SKM-1 (cell line): ENCODE measurements around the gene FHAD1.
"Not testable (repeated sequence)": the region's sequence is repeated elsewhere in the genome, so short reads cannot be mapped to it uniquely, and the experiment has no call there.

Experiments
- DNase-seq: peaks from one replicate; lab custom pipeline; 2025; ENCODE audit not compliant: unreplicated experiment; lab: John Stamatoyannopoulos, UW

Gene FHAD1

DNA sequence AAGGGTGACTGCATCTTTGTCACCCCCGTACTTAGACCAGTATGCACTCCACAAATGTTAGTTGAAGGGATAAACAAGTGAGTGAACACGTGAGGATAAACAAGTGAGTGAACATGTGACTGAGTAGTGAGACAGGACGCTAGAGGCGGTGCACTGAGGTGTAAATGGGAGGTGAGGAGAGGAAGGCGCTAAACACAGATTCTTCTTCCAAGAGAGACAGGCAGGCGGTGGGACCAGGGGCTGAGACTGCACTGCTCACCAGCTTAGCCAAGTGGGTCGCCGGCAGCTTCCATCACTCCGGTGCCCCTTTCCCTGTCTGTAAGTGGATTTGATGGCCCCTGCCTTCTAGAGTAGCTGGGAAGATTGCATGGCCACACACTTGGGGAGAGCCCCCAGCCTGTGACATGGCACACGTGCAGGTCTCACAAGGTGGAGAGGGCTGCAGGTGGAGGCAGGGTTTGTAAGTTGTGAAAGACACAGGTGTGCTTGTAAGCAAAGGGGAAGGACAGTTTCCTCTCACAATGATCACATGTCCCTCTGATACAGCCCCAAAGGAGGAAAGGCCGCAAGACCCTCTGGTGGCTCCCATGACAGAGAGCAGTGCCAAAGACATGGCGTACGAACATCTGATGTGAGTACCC is 115.2 kb downstream of the FHAD1 start:
- DNase-seq = no peak

- DNase-seq = no peak
These were observed 115.7 kb downstream of the FHAD1 start for GRCh38 chr1:15362737-15363128.

- DNase-seq = no peak
These were observed 117.7 kb downstream of the FHAD1 start for GRCh38 chr1:15364740-15365139.

DNA sequence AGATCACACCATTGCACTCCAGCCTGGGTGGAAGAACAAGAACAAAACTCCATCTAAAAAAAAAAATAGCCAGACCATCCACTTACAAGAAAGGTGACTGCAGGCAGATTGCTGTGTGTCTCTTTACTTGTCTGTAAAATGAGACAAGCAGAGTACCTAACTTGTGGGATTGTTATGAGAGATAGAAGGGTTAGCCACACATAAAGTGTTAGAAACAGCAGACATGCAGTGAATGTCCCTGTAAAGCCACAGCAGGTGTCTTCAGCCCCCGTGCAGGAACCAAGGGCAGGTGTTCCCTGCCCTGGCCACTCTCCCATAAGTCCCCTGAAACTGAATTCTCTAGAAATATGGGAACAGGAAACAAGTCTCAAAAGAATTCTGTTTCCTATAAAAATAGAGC is 121.9 kb downstream of the FHAD1 start:
- no peak for DNase-seq

- no peak for DNase-seq
These were observed 123.2 kb downstream of the FHAD1 start for GRCh38 chr1:15370268-15370667.

DNA sequence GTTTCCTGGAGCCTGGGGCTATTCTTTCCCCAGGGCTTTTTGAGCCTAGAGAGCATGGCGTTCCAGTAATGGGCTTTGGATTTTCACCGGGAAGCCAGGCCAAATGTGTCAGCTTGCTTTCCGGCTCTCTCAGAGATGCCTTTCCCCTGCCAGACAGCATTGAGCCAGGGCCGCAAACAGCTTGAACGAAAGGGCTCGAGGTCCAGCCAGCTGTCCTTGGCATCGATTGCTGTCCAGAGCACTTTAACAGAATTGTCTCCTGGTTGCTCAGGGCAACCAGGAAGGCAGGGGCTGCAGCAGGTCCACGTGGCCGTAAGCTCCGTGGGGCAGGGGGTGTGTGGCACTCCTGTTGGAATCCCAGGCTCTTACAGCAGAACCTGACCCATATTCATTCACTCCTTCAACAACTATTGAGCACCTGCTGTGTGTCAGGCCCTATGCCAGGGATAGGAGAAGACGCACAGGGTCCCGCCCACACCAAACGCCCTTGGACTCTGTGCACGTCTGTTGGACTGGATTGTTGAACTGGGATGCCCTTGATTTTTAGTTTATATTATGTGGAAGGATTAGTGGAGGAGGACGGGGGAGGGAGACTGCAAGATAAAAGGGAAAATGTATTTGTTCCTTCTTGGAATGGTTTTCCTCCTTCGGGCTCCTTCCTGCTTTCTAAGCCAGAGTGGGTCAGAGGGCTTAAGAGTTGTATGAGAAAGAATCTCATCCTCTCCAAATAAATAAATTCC is 123.9 kb downstream of the FHAD1 start:
- no peak for DNase-seq

- DNase-seq = no peak
These were observed 124.9 kb downstream of the FHAD1 start for GRCh38 chr1:15371610-15372545.

- no peak for DNase-seq
These were observed 131.7 kb downstream of the FHAD1 start for GRCh38 chr1:15378729-15379128.

DNA sequence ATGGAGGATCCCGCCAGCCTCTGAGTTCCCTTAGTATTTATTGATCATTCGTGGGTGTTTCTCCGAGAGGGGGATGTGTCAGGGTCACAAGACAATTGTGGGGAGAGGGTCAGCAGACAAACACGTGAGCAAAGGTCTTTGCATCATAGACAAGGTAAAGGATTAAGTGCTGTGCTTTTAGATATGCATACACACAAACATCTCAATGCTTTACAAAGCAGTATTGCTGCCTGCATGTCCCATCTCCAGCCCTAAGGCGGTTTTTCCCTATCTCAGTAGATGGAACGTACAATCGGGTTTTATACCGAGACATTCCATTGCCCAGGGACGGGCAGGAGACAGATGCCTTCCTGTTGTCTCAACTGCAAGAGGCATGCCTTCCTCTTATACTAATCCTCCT is 132.1 kb downstream of the FHAD1 start:
- not testable (repeated sequence) for DNase-seq

DNA sequence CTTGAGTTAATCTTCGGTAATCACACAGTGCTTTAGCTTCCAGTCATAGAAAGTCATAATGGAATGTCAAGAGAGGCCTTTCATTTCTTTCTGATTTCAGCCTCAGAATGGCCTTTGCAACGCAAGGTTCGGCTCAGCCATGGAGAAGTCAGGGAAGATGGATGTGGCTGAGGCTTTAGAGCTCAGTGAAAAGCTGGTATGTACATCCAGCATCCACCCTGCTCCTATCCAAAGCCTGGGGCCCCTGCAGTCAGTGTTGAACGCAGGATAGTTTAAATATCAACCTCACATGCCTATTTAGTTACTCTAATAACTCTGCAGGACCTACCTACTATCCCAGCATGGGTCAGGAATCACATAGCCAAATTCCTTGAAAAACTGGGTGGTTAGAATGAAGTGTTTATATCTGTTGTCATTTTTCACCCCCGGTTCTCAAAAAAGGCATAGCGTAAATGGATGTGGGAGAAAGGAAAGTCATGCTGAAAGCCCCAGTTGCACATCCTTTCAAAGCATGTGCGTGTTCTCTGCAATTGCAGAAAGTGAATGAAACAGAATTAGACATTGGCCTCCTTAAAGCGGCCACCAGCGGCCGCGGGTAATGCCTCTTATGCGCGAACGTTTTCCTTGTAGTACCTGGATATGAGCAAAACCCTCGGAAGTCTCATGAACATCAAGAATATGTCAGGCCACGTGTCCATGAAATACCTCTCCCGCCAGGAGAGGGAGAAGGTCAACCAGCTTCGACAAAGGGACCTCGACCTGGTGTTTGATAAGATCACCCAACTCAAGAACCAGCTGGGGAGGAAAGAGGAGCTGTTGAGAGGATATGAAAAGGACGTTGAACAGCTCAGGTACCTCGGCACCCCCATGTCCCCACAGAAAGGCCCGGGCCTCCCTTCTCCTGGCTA is 133.8 kb downstream of the FHAD1 start:
- no peak for DNase-seq

- no peak for DNase-seq
These were observed 134.8 kb downstream of the FHAD1 start for GRCh38 chr1:15381805-15382204.

GRCh38 chr1:15382601-15383518 is 135.8 kb downstream of the FHAD1 start:
- DNase-seq = no peak

- DNase-seq = no peak
These were observed 136.8 kb downstream of the FHAD1 start for GRCh38 chr1:15383810-15384209.

DNA sequence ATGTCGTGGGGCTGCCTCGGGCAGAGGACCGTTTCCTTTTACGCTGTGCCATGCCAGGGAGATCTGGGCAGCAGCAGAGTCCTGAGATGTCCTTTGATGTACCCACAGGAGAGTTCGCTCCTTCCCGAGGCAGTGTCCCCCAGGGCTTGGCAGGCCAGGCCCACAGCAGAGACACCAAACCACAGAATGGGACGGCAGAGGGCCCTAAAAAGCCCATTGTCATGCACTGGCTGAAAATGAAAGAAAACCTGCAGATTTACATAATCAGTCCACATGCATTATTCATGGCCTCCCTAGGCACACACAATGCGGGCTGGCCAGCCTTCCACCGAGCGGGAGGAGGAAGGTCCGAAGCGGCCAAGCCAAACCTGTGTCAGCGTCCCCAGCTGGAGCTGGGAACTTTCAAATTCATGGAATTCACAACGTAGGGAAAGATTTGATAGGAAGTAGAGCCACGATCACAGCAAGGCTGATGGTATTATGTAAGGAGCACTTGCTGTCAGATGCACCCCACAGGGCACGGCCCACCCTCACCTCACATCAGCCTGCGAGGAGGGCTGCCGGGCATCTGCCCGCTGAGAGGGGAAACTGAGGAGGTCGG is 137.4 kb downstream of the FHAD1 start:
- no peak for DNase-seq

DNA sequence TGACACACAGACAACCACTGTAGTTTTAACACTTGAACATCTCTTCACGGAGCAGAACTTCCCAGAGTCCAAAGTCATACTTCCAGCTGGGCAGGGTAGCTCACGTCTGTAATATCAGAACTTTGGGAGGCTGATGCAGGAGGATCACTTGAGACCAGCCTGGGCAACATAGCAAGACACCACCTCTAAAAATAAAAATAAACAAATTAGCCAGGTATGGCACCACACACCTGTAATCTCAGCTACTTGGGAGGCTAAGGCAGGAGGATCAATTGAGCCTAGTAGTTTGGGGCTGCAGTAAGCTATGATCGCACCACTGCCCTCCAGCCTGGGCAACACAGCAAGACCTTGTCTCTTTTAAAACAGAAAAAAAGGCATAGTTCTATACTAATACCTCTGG is 138.4 kb downstream of the FHAD1 start:
- DNase-seq = no peak

DNA sequence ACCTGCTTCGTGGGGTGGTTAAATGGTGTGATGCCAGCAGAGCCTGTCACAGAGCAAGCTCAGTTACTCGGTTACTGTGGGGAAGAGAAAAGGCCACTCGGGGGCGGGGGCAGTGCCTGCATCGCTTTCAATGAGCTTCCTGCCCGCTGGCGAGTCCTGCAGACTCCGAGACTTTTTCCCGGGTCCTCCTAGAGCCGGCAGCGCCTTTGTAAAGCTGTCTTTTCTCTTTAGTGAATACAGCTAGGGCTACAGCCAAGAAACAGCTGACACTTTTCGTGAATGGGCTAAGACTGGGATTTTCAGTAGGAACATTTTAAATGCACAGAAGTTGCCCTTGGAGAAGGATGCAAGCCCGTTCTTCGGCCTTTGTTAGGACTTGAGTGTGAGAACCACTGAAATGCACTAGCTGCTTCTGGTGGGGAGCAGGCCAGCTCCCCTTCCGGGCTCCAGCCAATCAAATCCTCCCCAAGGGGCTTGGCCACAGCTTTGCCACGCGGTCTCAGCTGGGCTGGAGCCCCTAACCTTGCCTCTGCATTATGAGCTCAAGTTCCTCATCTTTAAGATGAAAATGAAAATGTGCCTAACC is 139.2 kb downstream of the FHAD1 start:
- DNase-seq = no peak

DNA sequence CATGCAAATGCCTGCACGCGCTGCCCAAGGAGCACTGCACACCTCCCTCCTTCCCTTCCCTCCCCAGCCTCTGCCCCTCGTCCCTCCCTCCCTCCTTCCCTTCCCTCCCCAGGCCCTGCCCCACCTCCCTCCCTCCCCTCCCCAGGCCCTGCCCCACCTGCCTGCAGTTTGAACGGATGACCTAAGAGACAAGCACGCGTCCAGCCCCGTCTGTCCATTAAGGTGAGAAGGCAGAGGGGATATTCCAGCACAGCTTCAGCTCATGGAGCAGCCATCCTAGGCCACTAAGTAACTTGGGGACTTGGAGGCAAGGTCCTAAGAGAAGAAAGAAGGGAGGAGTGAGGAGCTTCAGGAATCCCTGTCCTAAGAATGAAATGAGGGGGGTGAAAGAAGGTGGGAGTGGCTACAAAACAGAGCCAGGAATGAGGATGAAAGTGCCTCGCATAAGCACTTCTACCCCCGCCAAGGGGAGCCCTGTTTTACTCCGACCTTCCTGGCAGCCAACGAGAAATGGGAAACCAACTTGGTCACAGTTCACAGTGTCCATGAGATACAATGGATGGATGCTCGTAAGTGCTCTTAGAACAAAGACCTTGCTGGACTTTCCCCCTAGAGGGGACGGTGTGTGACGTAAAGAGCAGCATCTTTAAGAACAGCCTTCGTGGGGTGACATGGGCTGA is 141.3 kb downstream of the FHAD1 start:
- DNase-seq = no peak

DNA sequence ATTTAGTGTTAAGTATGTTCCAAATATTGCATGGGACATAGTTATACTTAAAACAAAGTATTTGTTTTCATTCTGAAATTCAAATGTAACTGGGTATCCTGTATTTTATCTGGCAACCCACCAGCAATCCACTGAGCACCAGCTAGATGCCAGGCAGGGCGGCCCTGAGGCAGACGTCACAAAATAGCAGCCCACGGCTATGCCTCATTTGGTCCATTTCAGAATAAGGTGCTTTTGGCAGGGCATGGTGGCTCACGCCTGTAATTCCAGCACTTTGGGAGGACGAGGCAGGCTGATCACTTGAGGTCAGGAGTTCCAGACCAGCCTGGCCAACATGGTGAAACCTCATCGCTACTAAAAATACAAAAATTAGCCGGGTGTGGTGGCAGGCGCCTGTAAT is 142.8 kb downstream of the FHAD1 start:
- DNase-seq = not testable (repeated sequence)
